Urinary bladder (tissue), 4 donors: ENCODE measurements around the gene NECTIN1. TPM values are rescaled to one million over a fixed set of nuclear protein-coding genes. Genes with fewer than 3 reads are reported as not detected.

ENCODE experiments used
- DNase-seq: peaks from one replicate; pipeline ENCODE4 v3.0.0-alpha.2; 2015; ENCODE audit errors: extremely low spot score
- H3K27ac ChIP-seq: one replicate; pipeline ENCODE4 v1.5.1; 2013; ENCODE audit warnings: low read depth, mild to moderate bottlenecking, moderate library complexity
- H3K36me3 ChIP-seq: one replicate; pipeline ENCODE4 v1.6.1; 2013; ENCODE audit warnings: mild to moderate bottlenecking, moderate library complexity; ENCODE audit not compliant: insufficient read depth
- H3K4me1 ChIP-seq: one replicate; pipeline ENCODE4 v1.6.1; 2013; ENCODE audit warnings: mild to moderate bottlenecking, moderate library complexity; ENCODE audit not compliant: insufficient read depth
- H3K4me3 ChIP-seq: one replicate; pipeline ENCODE4 v1.5.1; 2013; ENCODE audit warnings: low read depth, low read length
- WGBS: extraction: QIAGEN DNeasy Blood & Tissue Kit; methylation state at CpG from one replicate; pipeline ENCODE4 v1.1.7; 2013; 5-methylcytosine and 5-hydroxymethylcytosine counted together
- polyA plus RNA-seq: library from polyadenylated mRNA; stranded (reverse); fragments of 200-250 nt; gene quantifications from one replicate; pipeline ENCODE4 v1.2.3, GENCODE V29; 2013
- total RNA-seq: library from RNA; depleted of rRNA; stranded (reverse); fragments of >200 nt; gene quantifications from one replicate; pipeline ENCODE4 v1.2.3, GENCODE V29; 2014
- donor health status: healthy with polysubstance abuse.
- donor health status: healthy.

Gene NECTIN1
- total and polyA plus RNA-seq, 2 donors, result 17.6 to 18.1 TPM

DNA sequence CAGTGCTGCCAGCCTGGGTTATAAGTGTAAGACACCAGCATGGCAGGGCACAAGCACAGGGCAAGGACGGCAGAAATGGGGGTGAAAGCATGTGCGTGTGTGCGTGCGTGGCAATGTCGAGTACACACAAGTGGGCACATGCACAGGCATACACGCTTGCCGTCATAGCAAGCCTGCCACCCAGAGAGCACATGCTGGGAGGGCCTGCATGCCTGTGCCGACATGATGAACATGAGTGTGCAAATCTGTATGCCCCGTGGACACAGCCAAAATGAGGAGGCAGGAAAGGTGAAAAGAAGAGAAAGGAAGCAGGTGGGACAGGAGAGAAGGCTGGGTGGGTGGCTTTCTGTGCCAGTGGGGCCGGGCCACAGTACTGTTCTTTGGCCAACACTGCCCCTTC is 62.9 kb downstream of the NECTIN1 start:
- no peak overlapping the region for H3K27ac ChIP-seq
- H3K36me3 ChIP-seq, result no peaks in the 10 kb centered on the region
- DNase-seq, result no peak
- H3K4me3 ChIP-seq, result no peak overlapping the region
- WGBS, result 81% methylated on average over 10 of the region's 10 CpGs
- H3K4me1 ChIP-seq, result no peaks in the 10 kb centered on the region

DNA sequence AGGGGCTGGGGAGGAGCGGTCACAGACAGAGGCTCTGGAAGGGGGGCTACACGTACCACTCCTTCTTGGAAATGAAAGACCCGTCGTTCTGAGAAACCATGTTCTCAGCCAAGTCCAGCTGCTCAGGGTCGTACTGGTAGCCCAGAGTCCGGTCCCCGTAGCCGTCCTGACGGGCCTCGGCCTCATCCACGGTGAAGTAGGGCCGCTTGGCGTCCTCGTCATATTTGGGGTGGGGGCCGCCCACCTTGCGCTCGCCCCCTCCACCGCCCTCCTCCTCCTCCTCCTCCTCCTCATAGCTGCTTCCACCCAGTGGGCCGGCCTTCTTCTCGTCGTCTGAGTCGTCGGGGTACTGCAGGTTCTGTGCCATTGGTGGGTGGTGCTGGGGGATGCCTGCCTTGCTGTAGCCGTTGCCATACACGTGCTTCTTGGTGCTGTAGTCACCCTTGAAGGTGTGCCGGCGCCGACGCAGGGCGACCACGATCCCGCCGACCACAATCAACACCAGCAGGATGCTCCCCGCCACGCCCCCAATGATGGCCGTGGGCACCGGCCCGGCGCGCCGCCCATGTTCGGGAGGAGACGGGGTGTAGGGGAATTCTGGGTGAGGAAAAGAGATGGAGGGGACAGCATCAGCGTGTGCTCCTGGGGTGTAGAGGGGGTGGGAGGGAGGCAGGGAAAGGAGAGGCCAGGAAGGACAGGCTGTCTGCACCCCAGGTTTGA is 64.1 kb downstream of the NECTIN1 start:
- no peak for DNase-seq
- no peak overlapping the region for H3K27ac ChIP-seq
- 93% methylated on average over 44 of the region's 44 CpGs for WGBS
- H3K4me1 ChIP-seq, result no peaks in the 10 kb centered on the region
- no peak overlapping the region for H3K4me3 ChIP-seq
- H3K36me3 ChIP-seq, result no peaks in the 10 kb centered on the region

DNA sequence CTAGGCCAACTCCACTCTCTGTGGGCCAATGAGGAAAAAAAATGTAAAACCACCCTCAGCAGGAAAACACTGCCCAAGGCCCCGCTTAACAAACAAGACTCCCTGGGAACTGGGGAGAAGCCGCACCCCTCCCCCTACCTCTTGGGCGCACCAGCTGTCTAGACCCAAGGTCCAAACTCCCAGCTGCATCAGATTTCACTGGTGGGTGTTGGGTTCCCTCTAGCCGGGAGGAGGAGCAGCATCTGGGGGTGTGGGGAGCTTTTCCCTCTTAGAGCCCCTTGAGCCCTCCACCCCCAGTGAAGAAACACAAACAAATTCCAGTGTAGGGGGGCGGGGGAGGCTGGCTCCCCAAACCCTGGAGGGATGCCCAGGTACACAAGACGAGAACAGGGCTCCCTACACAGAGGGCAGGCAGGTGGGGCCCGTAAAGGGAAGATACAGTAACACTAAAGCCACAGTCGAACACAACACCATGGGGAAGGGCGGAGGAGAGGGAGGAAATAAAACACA is 64.9 kb downstream of the NECTIN1 start:
- no peak overlapping the region for H3K4me3 ChIP-seq
- DNase-seq, result no peak

DNA sequence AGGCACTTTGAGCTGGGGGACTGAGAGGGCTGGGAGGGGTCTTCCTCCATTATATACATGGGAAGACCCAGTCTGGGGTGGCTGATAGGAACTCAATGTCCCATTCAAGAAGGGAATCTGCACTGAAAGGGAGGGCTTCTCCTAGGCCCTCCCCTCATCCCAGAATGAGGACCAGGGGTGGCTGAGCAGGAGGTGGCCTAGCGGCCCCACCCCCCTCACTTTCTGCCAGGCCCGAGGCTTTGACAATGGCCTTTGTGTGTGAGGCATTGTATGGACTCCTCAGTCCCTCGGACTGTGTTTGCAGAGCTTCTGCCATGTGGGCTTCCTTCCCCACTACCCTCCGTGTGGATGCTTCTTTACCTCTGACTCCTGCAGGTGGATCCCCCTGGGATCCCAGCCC is 65.7 kb downstream of the NECTIN1 start:
- no peaks in the 10 kb centered on the region for H3K36me3 ChIP-seq
- H3K4me3 ChIP-seq, result no peak overlapping the region
- DNase-seq, result no peak
- no peak overlapping the region for H3K27ac ChIP-seq
- 81% methylated on average over 4 of the region's 4 CpGs for WGBS
- H3K4me1 ChIP-seq, result no peaks in the 10 kb centered on the region

More for the DNA sequence above, 64.9 kb downstream of the NECTIN1 start:
- H3K27ac ChIP-seq, result no peak overlapping the region
- H3K4me1 ChIP-seq, result no peaks in the 10 kb centered on the region
- no peaks in the 10 kb centered on the region for H3K36me3 ChIP-seq
- WGBS, result 76% methylated on average over 9 of the region's 9 CpGs

DNA sequence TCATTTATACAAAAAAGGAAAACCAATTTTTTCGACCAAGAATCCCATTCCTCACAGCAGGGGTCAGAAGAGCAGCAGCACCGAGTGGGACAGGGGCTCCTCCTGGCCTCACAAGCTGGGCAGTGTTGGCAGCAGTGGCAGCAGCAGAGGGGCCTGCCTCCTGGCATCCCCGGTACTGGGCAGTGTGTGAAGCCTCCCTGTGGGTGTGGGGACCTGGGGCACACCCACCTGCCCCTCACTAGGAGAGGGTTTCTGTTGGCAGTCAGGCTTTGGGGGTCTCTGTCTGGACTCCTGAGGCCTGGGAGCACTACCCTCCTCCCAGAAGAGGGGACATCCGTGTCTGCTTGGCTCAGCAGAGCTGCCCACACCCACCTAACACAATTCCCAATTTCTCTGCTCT is 67.8 kb downstream of the NECTIN1 start:
- Histone ChIP-seq H3K36me3 (no peaks in the 10 kb centered on the region), H3K4me1 (no peaks in the 10 kb centered on the region), H3K4me3 (no peak overlapping the region), H3K27ac (no peak overlapping the region)
- no peak for DNase-seq
- 65% methylated on average over 4 of the region's 4 CpGs for WGBS

DNA sequence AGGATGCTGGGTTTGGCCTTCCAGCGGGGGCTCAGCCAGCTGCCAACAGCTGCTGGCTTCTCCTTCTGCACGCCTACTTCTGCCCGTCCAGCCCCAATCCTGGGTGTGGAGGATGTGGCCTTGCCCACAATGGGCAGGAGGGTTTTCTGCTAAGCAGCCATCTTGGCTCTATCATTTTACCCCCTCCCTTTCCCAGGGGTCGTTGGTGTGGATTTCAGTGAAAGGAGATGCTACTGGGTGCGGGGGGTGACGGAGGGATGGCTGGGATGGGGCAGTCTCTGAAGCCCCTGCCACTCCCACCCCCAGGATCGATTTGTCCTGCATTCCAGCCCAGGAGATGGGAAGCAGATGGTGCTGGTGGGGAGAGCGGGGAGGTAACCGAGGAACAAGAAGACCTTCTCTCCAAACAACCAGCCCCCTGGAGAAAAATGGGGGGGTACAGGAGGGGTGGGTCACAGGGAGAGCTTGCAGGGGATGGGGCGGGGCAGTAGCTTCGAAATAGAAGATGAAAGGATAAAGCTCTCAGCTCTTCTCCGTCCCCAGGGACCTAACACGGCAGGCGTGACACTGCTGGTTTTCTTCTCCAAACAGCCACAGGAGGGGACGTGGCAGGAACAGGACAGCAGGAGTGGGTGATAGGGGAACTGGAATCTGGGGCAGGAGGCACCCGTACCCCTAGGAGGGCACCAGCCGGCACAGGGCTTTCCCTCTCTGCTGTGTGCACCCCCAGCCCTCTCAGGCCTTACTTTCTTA is 68.9 kb downstream of the NECTIN1 start:
- H3K36me3 ChIP-seq, result no peaks in the 10 kb centered on the region
- no peak overlapping the region for H3K27ac ChIP-seq
- no peak overlapping the region for H3K4me3 ChIP-seq
- WGBS, result 64% methylated on average over 17 of the region's 17 CpGs
- DNase-seq, result no peak
- no peaks in the 10 kb centered on the region for H3K4me1 ChIP-seq

DNA sequence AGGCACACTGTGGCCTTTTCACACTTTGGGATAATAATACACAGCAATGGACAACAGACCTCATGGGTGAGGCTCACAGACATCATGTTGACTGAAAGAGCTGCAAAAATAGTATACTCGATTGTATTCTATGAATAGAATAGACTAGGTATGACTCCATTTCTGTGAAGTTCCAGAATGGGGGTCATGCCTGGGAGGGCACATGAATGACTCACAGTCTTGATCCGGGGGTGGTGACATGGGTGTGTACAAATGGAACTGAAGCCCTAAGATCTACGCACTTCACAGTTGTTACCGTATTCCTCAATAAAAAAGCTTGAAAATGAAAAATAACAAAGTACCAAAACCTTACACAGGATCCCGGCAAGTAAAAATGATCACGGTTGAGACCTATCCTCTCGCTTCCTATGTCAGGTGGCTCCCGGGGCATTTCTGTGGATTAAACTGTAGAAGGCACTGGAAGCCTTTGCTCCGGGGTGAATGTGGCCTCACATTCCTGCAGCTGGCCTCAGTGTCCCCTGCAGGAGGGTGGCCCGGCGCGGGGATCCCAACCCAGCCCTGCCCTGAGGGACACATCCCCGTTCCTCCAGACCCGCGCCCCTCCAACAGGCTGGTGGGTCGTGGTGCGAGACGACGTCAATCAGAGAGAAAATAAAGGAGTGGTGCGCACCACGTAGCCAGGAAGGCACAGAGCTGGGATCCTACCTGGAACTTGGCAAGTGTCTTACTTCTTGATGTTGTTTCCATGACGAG is 75.9 kb downstream of the NECTIN1 start:
- H3K36me3 ChIP-seq, result no peaks in the 10 kb centered on the region
- no peak for DNase-seq
- no peak overlapping the region for H3K27ac ChIP-seq
- H3K4me3 ChIP-seq, result no peak overlapping the region
- H3K4me1 ChIP-seq, result no peaks in the 10 kb centered on the region
- 86% methylated on average over 22 of the region's 22 CpGs for WGBS

DNA sequence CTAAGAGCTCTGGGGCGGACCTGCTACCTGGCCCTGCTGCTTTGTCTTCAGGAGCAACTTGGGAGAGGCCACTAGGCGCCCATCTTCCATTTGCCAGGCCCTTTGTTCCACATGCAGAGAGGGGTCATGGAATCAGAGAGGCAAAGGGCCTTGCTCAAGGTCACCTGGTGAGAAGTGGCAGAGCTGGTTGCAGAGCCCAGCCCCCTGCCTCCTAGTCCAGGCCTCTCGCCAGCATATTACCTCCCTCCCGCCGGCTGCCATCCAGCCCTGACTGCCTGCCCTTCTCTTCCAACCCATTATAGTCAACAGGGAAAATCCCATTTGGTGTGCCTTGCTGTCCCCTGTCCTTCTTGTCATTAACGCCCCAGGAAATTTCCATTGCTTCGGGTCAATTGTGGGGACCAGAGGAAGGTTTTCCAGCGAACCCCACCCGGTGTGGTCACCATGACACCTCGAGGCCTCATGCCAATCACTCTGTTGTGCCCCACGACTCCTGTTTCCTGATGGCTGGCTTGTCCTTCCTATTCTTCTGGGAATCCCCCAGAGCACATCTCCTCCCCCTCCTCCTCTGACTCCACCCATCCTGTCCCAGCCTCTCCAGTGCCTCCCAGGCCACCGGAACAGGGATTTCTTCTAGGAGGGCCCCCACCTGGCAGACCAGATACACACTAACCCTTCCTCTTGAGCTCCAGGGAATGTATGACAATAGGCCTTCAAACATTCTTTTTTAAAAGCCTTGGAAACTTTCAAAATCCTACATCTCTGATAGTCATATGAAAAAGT is 77.0 kb downstream of the NECTIN1 start:
- WGBS, result 70% methylated on average over 12 of the region's 12 CpGs
- H3K36me3 ChIP-seq, result no peaks in the 10 kb centered on the region
- no peaks in the 10 kb centered on the region for H3K4me1 ChIP-seq
- no peak for DNase-seq
- no peak overlapping the region for H3K27ac ChIP-seq
- H3K4me3 ChIP-seq, result no peak overlapping the region

DNA sequence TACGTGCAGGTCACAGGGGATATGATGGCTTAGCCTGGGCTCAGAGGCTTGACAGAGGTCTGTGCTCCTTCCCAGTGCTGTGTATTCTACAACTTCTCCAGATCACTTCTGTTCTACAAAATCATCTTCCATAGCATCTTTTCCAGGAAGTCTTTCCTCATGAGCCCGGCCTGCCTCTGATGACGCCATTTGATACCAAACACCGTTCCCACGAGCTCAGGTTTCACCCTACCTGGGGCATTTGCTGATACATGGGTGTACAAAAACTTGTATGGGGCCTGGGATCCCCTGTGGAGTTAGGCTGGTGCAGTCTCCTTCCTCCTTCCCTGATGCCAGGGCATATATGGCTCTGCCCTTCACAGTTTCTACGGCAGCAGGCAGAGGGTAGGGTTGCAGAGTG is 78.7 kb downstream of the NECTIN1 start:
- 60% methylated on average over 6 of the region's 6 CpGs for WGBS
- H3K4me1 ChIP-seq, result no peaks in the 10 kb centered on the region
- DNase-seq, result no peak
- no peak overlapping the region for H3K27ac ChIP-seq
- no peaks in the 10 kb centered on the region for H3K36me3 ChIP-seq
- no peak overlapping the region for H3K4me3 ChIP-seq

DNA sequence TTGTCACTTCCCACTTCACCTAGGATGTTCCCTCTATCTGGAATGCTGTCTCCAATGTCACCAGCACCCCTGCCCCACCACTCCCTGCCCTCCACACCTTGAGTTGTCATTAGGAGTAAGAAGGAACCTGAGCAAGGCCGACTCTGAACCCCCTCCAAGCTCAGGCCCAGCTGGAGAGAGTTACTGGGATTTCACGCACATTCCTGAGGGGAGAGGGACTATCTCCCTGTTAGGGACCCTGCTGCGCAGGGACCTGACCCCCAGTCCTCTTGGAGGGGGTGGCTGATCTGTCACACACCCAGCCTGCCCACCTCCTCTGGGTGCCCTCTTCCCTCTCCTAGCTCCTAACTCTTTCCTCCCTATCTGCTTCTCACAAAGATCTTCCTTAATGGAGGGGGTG is 81.7 kb downstream of the NECTIN1 start:
- Histone ChIP-seq H3K36me3 (no peaks in the 10 kb centered on the region), H3K4me3 (no peak overlapping the region), H3K27ac (no peak overlapping the region), H3K4me1 (no peaks in the 10 kb centered on the region)
- WGBS, result 43% methylated on average over 3 of the region's 3 CpGs
- no peak for DNase-seq

DNA sequence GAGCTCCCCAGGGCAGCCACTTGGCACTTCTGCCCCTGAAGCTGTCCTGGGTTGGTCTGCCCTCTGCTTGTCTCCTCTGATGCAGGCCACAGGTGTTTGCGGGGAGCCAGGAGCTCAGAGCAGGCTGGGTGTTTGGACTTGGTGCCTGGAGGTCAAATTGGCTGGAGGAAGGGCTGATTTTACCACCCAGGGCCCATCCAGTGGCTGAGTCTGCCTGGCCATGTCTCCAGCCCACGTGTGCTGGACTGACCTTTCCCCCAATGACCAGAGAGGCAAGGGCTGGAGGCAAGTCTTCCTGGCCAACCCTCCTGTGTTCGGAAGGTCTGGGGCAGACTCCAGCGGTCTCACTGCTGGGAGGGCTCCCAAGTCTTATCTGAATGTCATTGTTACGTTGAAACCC is 84.0 kb downstream of the NECTIN1 start:
- Histone ChIP-seq H3K4me3 (no peak overlapping the region), H3K4me1 (no peaks in the 10 kb centered on the region), H3K27ac (no peak overlapping the region), H3K36me3 (no peaks in the 10 kb centered on the region)
- DNase-seq, result no peak
- WGBS, result 87% methylated on average over 5 of the region's 5 CpGs

DNA sequence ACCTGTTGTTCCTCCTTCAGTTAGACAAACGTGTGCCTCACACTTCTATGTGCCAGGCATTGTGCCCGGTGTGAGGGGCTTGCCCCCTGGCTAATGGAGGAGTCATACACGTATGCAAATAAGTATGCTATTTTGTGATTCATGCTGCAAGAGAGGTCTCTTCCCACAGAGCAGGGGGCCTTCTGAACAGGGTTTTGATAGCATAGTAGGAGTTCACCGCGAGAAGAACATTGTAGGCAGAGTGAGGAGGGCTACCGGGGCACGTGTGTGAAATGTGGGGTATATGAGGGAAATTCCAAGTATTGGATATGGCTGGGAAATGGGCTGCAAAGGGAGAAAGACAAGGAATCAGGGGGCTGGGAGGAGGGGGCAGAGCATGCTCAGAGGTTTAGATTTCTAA is 84.5 kb downstream of the NECTIN1 start:
- Histone ChIP-seq H3K4me1 (no peaks in the 10 kb centered on the region), H3K36me3 (no peaks in the 10 kb centered on the region), H3K27ac (no peak overlapping the region), H3K4me3 (no peak overlapping the region)
- WGBS, result 89% methylated on average over 7 of the region's 7 CpGs
- DNase-seq, result no peak

DNA sequence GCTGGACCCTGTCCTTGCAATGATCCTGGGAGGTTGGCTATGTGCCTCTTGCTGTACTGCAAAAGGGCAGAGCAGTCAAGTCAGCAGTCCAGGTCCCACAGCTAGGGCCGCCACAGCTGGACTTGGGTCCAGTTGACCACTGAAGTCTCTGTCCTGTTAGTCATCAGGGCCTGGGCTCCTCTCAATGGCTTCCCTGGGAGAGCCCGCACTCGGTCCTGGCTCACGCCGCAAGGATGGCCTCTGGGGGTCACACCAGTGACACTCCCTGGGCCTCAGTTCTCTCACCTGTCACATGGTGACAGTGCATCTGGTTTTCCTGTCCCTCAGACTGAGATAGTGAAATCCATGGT is 85.1 kb downstream of the NECTIN1 start:
- no peak for DNase-seq
- WGBS, result 92% methylated on average over 5 of the region's 5 CpGs
- Histone ChIP-seq H3K4me3 (no peak overlapping the region), H3K27ac (no peak overlapping the region), H3K36me3 (no peaks in the 10 kb centered on the region), H3K4me1 (no peaks in the 10 kb centered on the region)
